22Rv1 (cell line): ENCODE measurements around the gene MOSPD3.

Experiments used
- H3K27ac ChIP-seq: fragments of 450-650 bp; 2 replicates; pipeline ENCODE4 v1.5.1; 2017
- CTCF ChIP-seq: fragments of 450-650 bp; IDR thresholded peaks from 2 replicates; pipeline ENCODE4 v1.5.1; 2017; ENCODE audit warnings: mild to moderate bottlenecking
- ZFX ChIP-seq: fragments of 450-650 bp; IDR thresholded peaks from 2 replicates; pipeline ENCODE4 v1.6.1; 2017; ENCODE audit warnings: antibody characterized with exemption, borderline replicate concordance

The MOSPD3 gene

GRCh38 chr7:100621554-100621953, 9.2 kb downstream of the MOSPD3 start:
- no peak overlapping the region for H3K27ac ChIP-seq
- TF ChIP-seq CTCF (no peak), ZFX (no peak)

DNA sequence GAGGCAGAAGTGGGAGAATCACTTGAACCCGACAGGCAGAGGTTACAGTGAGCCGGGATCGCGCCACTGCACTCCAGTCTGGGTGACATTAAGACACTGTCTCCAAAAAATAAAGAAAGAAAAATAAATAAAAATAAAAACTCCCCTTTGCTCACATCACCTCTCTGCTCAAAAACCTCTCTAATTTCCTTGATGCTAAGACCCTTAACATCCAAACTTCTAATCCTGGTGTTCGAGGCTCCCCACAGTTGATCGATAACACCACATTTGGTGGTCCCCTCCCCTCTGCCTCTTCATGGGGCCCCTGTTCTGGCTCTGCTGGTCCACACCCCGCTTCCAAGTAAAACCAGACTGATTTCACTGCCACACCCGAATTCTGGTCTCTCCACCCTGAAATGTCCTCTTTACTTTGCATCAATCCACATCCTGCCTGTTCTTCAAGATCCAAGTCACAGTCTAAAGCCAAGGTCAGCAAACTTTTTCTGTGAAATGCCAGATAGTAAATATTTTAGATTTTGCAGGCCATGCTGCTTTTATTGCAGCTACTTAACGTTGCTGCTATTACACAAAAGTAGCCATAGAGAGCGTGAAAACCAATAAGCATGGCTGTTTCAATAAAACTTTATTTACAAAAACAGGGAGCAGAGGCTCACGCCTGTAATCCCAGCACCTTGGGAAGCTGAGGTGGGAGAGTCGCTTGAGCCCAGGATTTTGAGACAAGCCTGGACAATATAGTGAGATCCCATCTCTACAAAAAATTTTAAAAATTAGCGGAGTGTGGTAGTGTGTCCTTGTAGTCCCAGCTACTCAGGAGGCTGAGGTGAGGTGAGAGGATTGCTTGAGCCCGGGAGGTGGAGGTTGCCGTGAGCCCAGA, 11.8 kb downstream of the MOSPD3 start:
- no peak overlapping the region for H3K27ac ChIP-seq
- TF ChIP-seq CTCF = no peak
- TF ChIP-seq ZFX = no peak

GRCh38 chr7:100626055-100626454, 13.7 kb downstream of the MOSPD3 start:
- TF ChIP-seq CTCF (no peak), ZFX (no peak)
- peak overlapping the region; percentile 77; the same call in 1 of the 2 replicates for H3K27ac ChIP-seq

DNA sequence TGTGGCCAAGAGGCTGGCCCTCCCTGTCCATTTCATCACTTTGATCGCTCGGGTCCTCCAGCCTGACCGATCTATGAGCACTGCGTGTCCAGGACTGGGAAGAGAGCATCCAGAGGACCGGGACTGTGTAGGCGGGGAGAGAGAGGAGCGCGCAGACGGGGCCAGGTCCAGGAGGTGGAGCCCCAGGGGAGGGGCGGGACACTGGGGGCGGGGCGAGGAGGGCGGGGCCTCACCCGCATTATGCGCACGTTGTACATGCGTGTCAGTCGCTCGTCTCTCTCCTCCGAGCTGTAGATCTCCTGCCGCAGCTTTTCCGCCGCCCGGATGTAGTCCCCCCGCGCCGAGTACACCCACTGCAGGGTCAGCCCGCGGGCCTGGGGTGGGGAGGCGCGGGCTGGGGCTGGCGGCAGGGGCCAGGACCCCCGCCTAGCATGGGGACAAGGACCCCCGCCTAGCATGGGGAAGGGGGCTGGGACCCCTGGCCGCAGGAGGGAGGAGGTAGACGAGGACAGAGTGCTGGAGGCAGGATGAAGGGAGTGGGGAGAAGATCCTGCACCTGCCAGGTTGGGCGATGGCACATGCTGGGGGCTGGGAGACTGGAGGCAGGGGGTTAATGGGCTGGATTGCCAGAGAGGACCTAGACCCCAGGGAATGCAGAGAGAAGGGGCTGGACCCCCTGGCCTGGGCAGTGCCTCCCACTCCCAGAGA, 14.3 kb downstream of the MOSPD3 start:
- H3K27ac ChIP-seq = peak overlapping the region; percentile 77
- no peak for TF ChIP-seq ZFX
- TF ChIP-seq CTCF = no peak

DNA sequence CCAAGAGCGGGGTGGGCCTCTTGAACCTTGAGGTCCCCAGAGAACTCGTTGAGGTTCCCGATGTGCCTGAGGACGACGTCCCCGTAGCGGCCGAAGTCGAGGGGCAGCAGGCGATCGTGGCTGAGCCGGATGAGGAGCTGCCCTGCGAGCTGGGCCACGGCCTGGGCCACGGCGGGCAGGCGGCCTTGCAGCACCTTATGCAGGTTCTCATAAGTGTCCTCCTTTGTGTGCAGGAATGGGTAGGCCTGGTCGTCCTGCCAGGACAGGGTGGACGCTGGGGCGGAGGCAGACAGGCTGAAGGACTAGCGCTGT, 14.9 kb downstream of the MOSPD3 start:
- peak overlapping the region; percentile 77 for H3K27ac ChIP-seq
- TF ChIP-seq CTCF = no peak
- no peak for TF ChIP-seq ZFX

DNA sequence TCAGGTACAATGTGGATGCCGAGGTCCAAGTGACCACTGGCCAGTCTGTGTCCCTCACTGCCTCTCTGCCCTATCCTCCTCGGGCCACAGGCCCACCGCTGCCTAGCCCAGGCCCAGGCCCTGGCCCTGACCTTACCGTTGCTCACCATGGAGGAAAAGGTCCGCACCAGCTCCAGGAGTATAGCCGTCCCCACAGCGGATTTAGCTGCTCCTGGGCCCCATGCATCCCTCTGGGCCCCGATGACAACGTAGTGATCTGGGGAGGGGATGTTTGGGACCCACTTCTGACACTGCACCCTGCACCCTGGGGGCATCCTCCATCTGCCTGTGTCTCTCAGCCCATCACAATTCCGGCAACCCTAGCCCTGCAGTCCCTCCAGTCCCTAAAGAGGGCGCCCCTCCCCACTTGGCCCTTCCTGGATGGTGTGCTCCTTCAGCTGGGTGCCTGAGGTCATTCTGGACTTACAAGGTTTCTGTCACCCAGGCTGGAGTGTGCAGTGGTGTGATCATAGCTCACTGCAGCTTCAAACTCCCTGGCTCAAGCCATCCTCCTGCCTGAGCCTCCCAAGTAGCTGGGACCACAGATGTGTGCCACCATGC, 16.9 kb downstream of the MOSPD3 start:
- peak overlapping the region; percentile 44 for H3K27ac ChIP-seq
- peak; percentile 59 for TF ChIP-seq CTCF
- no peak for TF ChIP-seq ZFX

DNA sequence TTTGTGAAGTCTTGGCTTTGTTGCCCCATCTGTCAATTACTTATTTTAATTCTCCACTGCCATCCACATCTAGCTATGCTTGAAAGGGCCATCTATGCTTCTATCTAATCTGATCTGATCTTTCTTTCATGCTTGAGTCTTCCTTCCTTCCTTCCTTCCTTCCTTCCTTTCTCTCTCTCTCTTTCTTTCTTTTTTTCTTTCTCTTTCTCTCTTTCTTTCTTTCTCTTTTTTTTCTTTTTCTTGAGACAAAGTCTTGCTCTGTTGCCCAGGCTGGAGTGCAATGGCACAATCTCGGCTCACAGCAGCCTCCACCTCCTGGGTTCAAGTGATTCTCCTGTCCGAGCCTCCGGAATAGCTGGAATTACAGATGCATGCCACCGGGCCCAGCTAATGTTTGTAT, 17.7 kb downstream of the MOSPD3 start:
- TF ChIP-seq CTCF = no peak
- no peak for TF ChIP-seq ZFX
- H3K27ac ChIP-seq = peak overlapping the region; percentile 44; the same call in 1 of the 2 replicates
